DOHH2 (cell line): ENCODE data around the gene IRF2BPL.

Experiments
- CTCF ChIP-seq: fragments of 200-600 bp; sonication (generic); IDR thresholded peaks from one replicate; pipeline ENCODE4 v1.5.1; 2014; ENCODE audit warnings: antibody characterized with exemption, mild to moderate bottlenecking, low read depth, low read length; ENCODE audit not compliant: poor library complexity, severe bottlenecking
- EZH2phosphoT487 ChIP-seq: fragments of 200-600 bp; sonication (generic); IDR thresholded peaks from 2 replicates; pipeline ENCODE4 v1.6.1; 2017; ENCODE audit warnings: borderline replicate concordance, mild to moderate bottlenecking, antibody characterized with exemption, low read length, moderate library complexity, mixed read lengths

DNA sequence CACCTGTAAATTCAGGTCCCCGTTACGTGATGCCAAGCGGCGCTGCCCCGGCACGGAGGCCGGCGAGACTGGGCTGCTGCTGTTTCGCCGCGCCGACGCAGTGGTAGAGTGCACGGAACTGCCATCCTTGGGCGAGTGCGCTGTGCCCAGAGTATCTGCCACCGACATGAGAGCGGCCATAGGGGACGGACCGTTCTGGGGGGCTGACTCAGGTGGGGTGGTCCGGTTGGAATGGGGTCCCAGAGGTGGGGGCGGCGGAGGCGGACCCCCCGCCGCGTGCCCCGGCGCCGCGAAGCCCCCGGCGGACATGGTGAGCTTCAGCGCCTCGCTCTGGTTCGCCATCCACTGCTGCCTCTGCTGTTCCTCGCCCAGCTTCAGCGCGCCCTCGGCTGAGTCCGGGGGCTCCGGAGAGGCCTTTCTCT lies 2.8 kb downstream of the IRF2BPL start:
- TF ChIP-seq CTCF = no peak
- no peak for TF ChIP-seq EZH2phosphoT487
